ENCODE measurements around the gene CLEC2A. TPM values are rescaled to one million over a fixed set of nuclear protein-coding genes. Genes with fewer than 3 reads are reported as not detected.

CLEC2A gene
- total and polyA plus RNA-seq, 2 donors (not counting 3 experiments of a cell fraction or from before 2014, with no cell fraction given): not detected

GRCh38 chr12:9911708-9912107 is 20.5 kb downstream of the CLEC2A start:
- H3K36me3 ChIP-seq (ENCODE audit: control insufficient read depth in 2 of 2, extremely low read depth in 1 of 2, insufficient read depth in 2 of 2, low read length in 2 of 2): no peaks in the 10 kb centered on the region
- H3K9ac ChIP-seq (replicated peaks; ENCODE audit: extremely low read depth, insufficient read depth, low read length): no peak overlapping the region
- CTCF ChIA-PET: interaction anchor here (0.6 kb wide), 1 partner anchor 123 kb away, joined by 3 read pairs; no protein-coding TSS in a partner anchor
- H3K79me2 ChIP-seq (ENCODE audit: control insufficient read depth, insufficient read depth, low read length): no peaks in the 10 kb centered on the region
- peaks cover 8% of the 10 kb centered on the region in 2 experiments for H3K27me3 ChIP-seq (ENCODE audit: control insufficient read depth in 2 of 2, insufficient read depth in 2 of 2, low read length in 2 of 2)
- TF ChIP-seq, protein P1, sequence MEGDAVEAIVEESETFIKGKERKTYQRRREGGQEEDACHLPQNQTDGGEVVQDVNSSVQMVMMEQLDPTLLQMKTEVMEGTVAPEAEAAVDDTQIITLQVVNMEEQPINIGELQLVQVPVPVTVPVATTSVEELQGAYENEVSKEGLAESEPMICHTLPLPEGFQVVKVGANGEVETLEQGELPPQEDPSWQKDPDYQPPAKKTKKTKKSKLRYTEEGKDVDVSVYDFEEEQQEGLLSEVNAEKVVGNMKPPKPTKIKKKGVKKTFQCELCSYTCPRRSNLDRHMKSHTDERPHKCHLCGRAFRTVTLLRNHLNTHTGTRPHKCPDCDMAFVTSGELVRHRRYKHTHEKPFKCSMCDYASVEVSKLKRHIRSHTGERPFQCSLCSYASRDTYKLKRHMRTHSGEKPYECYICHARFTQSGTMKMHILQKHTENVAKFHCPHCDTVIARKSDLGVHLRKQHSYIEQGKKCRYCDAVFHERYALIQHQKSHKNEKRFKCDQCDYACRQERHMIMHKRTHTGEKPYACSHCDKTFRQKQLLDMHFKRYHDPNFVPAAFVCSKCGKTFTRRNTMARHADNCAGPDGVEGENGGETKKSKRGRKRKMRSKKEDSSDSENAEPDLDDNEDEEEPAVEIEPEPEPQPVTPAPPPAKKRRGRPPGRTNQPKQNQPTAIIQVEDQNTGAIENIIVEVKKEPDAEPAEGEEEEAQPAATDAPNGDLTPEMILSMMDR (IDR thresholded peaks at IDR 0.05; ENCODE audit: extremely low read depth in 1 of 2, insufficient read depth in 1 of 2, low read depth in 1 of 2, low read length in 2 of 2): no peak
- no peak for TF ChIP-seq MAX (IDR thresholded peaks at IDR 0.05; ENCODE audit: insufficient read depth, insufficient read length)
- no peak for TF ChIP-seq MYC (IDR thresholded peaks at IDR 0.05; ENCODE audit: low read depth, low read length)
- no peak for TF ChIP-seq POLR2AphosphoS5 (IDR thresholded peaks at IDR 0.05; ENCODE audit: insufficient read depth, low read depth, low read length)
- TF ChIP-seq POLR2A (IDR thresholded peaks at IDR 0.05; ENCODE audit: low read depth, low read length): no peak
- TF ChIP-seq JUN (IDR thresholded peaks at IDR 0.05; ENCODE audit: borderline replicate concordance, insufficient read depth, insufficient read length, low read depth): no peak
- TF ChIP-seq EZH2 (IDR thresholded peaks at IDR 0.05; ENCODE audit: borderline replicate concordance, low read depth, low read length, severe bottlenecking): no peak
- DNase-seq (ENCODE audit: low read depth, low spot score) (no peak), FAIRE-seq (no peak)
- H2AFZ ChIP-seq (ENCODE audit: low read depth, low read length): no peak overlapping the region
- dilution Hi-C loops (cut with MboI; ENCODE audit: extremely low pct_ligation_motif_present, low sequenced_read_pairs): no loop called here
- no TSS peak for BruUV-seq (replicated peaks)
- no peak overlapping the region for H3K27ac ChIP-seq (ENCODE audit: insufficient read depth, low read depth, low read length)
- H3K4me1 ChIP-seq (ENCODE audit: control insufficient read depth, extremely low read depth, insufficient read depth, low read length): no peaks in the 10 kb centered on the region
- intact Hi-C loops (cut with micrococcal nuclease): no loop called here
- POLR2A ChIA-PET: no interaction called here
- no peak overlapping the region for H3K4me2 ChIP-seq (ENCODE audit: insufficient read depth, low read length)
- no peaks in the 10 kb centered on the region for H4K20me1 ChIP-seq (replicated peaks; ENCODE audit: control insufficient read depth, extremely low read depth, insufficient read depth, low read length)
- no peaks in the 10 kb centered on the region for H3K9me3 ChIP-seq (replicated peaks; ENCODE audit: control insufficient read depth, insufficient read depth, low read length)
- H3K9me1 ChIP-seq (replicated peaks; ENCODE audit: control insufficient read depth, extremely low read depth, insufficient read depth, low read length): no peaks in the 10 kb centered on the region
- no peak overlapping the region for H3K4me3 ChIP-seq (replicated peaks in 1 of 3; ENCODE audit: insufficient read depth in 1 of 3, low read depth in 1 of 3, low read length in 3 of 3)
